HepG2 (cell line): ENCODE results near the gene AGAP1. TPM values are rescaled to one million over a fixed set of nuclear protein-coding genes. Genes with fewer than 3 reads are reported as not detected.

Experiments used
- ATF6 ChIP-seq: sonication (generic); formaldehyde crosslinking; conservative IDR thresholded peaks from 2 replicates; pipeline ENCODE4 v1.4.0; 2020; ENCODE audit warnings: missing genetic modification reagents
- BCL3 ChIP-seq: sonication (generic); formaldehyde crosslinking; IDR thresholded peaks from 2 replicates; pipeline ENCODE4 v1.5.1; 2020; ENCODE audit warnings: mild to moderate bottlenecking, missing genetic modification reagents, moderate library complexity
- DBP ChIP-seq: sonication (generic); formaldehyde crosslinking; IDR thresholded peaks from 2 replicates; pipeline ENCODE4 v1.4.0; 2020; ENCODE audit warnings: missing genetic modification reagents; ENCODE audit errors: not compliant biosample characterization
- FOXA3 ChIP-seq: IDR thresholded peaks from 2 replicates; pipeline ENCODE4 v1.6.1; 2016; ENCODE audit warnings: missing genetic modification reagents, missing compliant biosample characterization
- GTF3A ChIP-seq: sonication (generic); formaldehyde crosslinking; conservative IDR thresholded peaks from 2 replicates; pipeline ENCODE4 v1.4.0; 2020; ENCODE audit warnings: mild to moderate bottlenecking, missing genetic modification reagents
- JARID2 ChIP-seq: sonication (generic); formaldehyde crosslinking; IDR thresholded peaks from 2 replicates; pipeline ENCODE4 v1.8.1; 2023; ENCODE audit warnings: missing genetic modification reagents, inconsistent platforms; ENCODE audit not compliant: insufficient replicate concordance
- MIXL1 ChIP-seq: IDR thresholded peaks from 2 replicates; pipeline ENCODE4 v1.6.1; 2016
- NONO ChIP-seq, 2 experiments: fragments of 450-650 bp in 1 of 2; sonication (generic) in 1 of 2; formaldehyde crosslinking in 1 of 2; IDR thresholded peaks in 1 of 2; conservative IDR thresholded peaks in 1 of 2; 2 replicates each; pipeline versions ENCODE4 v1.6.1 to v1.8.0; 2017 to 2022; ENCODE audit warnings: mild to moderate bottlenecking in 1 of 2, missing genetic modification reagents in 1 of 2, moderate library complexity in 1 of 2
- PPARG ChIP-seq: conservative IDR thresholded peaks from 2 replicates; pipeline ENCODE4 v1.6.1; 2016; ENCODE audit warnings: missing biosample characterization, missing genetic modification reagents
- RBFOX2 ChIP-seq: fragments of 200-400 bp; formaldehyde crosslinking; IDR thresholded peaks from 2 replicates; pipeline ENCODE4 v1.6.1; 2017; ENCODE audit warnings: low read depth, mild to moderate bottlenecking, low read length
- SRSF4 ChIP-seq: fragments of 200-400 bp; formaldehyde crosslinking; IDR thresholded peaks from one replicate; pipeline ENCODE4 v1.6.1; 2018; ENCODE audit warnings: mild to moderate bottlenecking, low read depth, low read length, moderate library complexity; ENCODE audit not compliant: poor library complexity, severe bottlenecking
- THRA ChIP-seq: sonication (generic); formaldehyde crosslinking; IDR thresholded peaks from 2 replicates; pipeline ENCODE4 v1.4.0; 2020; ENCODE audit warnings: missing genetic modification reagents, borderline replicate concordance
- TOE1 ChIP-seq: sonication (generic); formaldehyde crosslinking; IDR thresholded peaks from 2 replicates; pipeline ENCODE4 v1.4.0; 2020; ENCODE audit warnings: mild to moderate bottlenecking, missing genetic modification reagents
- YEATS2 ChIP-seq: sonication (generic); formaldehyde crosslinking; IDR thresholded peaks from 2 replicates; pipeline ENCODE4 v1.4.0; 2020; ENCODE audit warnings: missing genetic modification reagents, borderline replicate concordance
- ZBTB49 ChIP-seq: sonication (generic); formaldehyde crosslinking; IDR thresholded peaks from 2 replicates; pipeline ENCODE4 v1.4.0; 2020; ENCODE audit warnings: missing genetic modification reagents, borderline replicate concordance
- ZKSCAN8 ChIP-seq: IDR thresholded peaks from 2 replicates; pipeline ENCODE4 v1.6.1; 2016; ENCODE audit warnings: borderline replicate concordance, missing genetic modification reagents, missing compliant biosample characterization
- ZNF33A ChIP-seq: sonication (generic); formaldehyde crosslinking; IDR thresholded peaks from 2 replicates; pipeline ENCODE4 v1.5.1; 2020; ENCODE audit warnings: missing genetic modification reagents, mild to moderate bottlenecking, moderate library complexity, borderline replicate concordance
- ZNF598 ChIP-seq: sonication (generic); formaldehyde crosslinking; IDR thresholded peaks from 2 replicates; pipeline ENCODE4 v1.5.1; 2020; ENCODE audit warnings: mild to moderate bottlenecking, missing genetic modification reagents, borderline replicate concordance
- ZNF720 ChIP-seq: sonication (generic); formaldehyde crosslinking; IDR thresholded peaks from 2 replicates; pipeline ENCODE4 v1.4.0; 2020; ENCODE audit warnings: missing genetic modification reagents
- polyA plus RNA-seq, 8 experiments: library from polyadenylated mRNA; depleted of rRNA in 3 of 8; stranded (reverse) in 7 of 8; unstranded in 1 of 8; fragments of >200 nt; fragmentation: Illumina TruSeq in 4 of 8; extraction: Trizol in 4 of 8; gene quantifications; 2 replicates each; pipeline versions ENCODE4 v1.2.1 to v1.2.3, GENCODE V29; 2011 to 2016; ENCODE audit warnings: low read depth in 4 of 8, missing spikeins in 1 of 8, mixed read lengths in 1 of 8; ENCODE audit not compliant: insufficient read depth in 1 of 8
- total RNA-seq, 5 experiments: library from RNA; depleted of rRNA; stranded (reverse); fragments of >200 nt; fragmentation: Illumina TruSeq; extraction: Trizol; gene quantifications; 2 replicates each; pipeline ENCODE4 v1.2.3, GENCODE V29; 2016; ENCODE audit warnings: low read depth in 1 of 5

The AGAP1 gene
- total and polyA plus RNA-seq, 2 of the 13 experiments (the other 11 are each of a cell fraction or from before 2014, with no cell fraction given), result 21.2 to 32.7 TPM

GRCh38 chr2:235493775-235494715, at the start of gene AGAP1 (continued):
- no peak for TF ChIP-seq ATF6
- TF ChIP-seq YEATS2 (CRISPR knock-in tag), result 0 out of 2 replicates have a peak, but pooled peaks have one; percentile 9
- TF ChIP-seq THRA (CRISPR knock-in tag), result no peak; the same call in 1 of the 2 replicates
- TF ChIP-seq MIXL1 (CRISPR knock-in tag), result no peak
- no peak for TF ChIP-seq ZNF33A
- peak; percentile 47; the same call in 1 of the 2 replicates for TF ChIP-seq RBFOX2
- TF ChIP-seq JARID2 (CRISPR knock-in tag), result no peak
- no peak for TF ChIP-seq FOXA3
- TF ChIP-seq PPARG (CRISPR knock-in tag), result no peak
- TF ChIP-seq NONO (IDR thresholded peaks at IDR 0.05), result no peak
- TF ChIP-seq NONO (CRISPR knock-in tag; conservative IDR thresholded peaks at IDR 0.05), result peak; percentile 58; the same call in 1 of the 2 replicates
- TF ChIP-seq DBP (CRISPR knock-in tag), result no peak
- no peak for TF ChIP-seq ZKSCAN8
- no peak for TF ChIP-seq GTF3A
- no peak for TF ChIP-seq BCL3 (CRISPR knock-in tag)
- TF ChIP-seq ZNF720 (CRISPR knock-in tag), result no peak
- TF ChIP-seq ZBTB49 (CRISPR knock-in tag), result no peak
- TF ChIP-seq ZNF598 (CRISPR knock-in tag), result no peak
- no peak for TF ChIP-seq SRSF4
- TF ChIP-seq TOE1 (CRISPR knock-in tag), result no peak
